GM18502 (cell line): Measurements from ENCODE around the gene DLGAP5.

Source experiments
- ATAC-seq: cut with Tn5 transposase; IDR thresholded peaks from one replicate; pipeline ENCODE4 v1.9.1; 2021; ENCODE audit warnings: mild to moderate bottlenecking; ENCODE audit not compliant: unreplicated experiment, poor library complexity

The DLGAP5 gene

GRCh38 chr14:55191203-55192053 lies at the start of gene DLGAP5:
Gene DLGAP5 (minus strand): TSS chr14:55191585. CDS start chr14:55189179, 2,406 bp downstream.
- peak; percentile 97 for ATAC-seq

GRCh38 chr14:55240526-55241178 lies 49.3 kb upstream of the DLGAP5 start:
- no peak for ATAC-seq

GRCh38 chr14:55239320-55239719 lies 47.9 kb upstream of the DLGAP5 start:
- no peak for ATAC-seq

GRCh38 chr14:55238019-55238680 lies 46.8 kb upstream of the DLGAP5 start:
- no peak for ATAC-seq

GRCh38 chr14:55233591-55233990 lies 42.2 kb upstream of the DLGAP5 start:
- ATAC-seq = no peak

- ATAC-seq = no peak
Observed at GRCh38 chr14:55228261-55228660, 36.9 kb upstream of the DLGAP5 start.

- no peak for ATAC-seq
Observed at GRCh38 chr14:55223364-55223763, 32.0 kb upstream of the DLGAP5 start.

GRCh38 chr14:55221968-55222367 lies 30.6 kb upstream of the DLGAP5 start:
- ATAC-seq = no peak

GRCh38 chr14:55221186-55221585 lies 29.8 kb upstream of the DLGAP5 start:
- no peak for ATAC-seq

GRCh38 chr14:55220230-55220629 lies 28.8 kb upstream of the DLGAP5 start:
- ATAC-seq = no peak

- ATAC-seq = no peak
Observed at GRCh38 chr14:55212634-55213033, 21.2 kb upstream of the DLGAP5 start.

GRCh38 chr14:55207832-55208231 lies 16.4 kb upstream of the DLGAP5 start:
- no peak for ATAC-seq

- ATAC-seq = no peak
Observed at GRCh38 chr14:55206175-55206693, 14.8 kb upstream of the DLGAP5 start.

- no peak for ATAC-seq
Observed at GRCh38 chr14:55201219-55202101, 10.1 kb upstream of the DLGAP5 start.

GRCh38 chr14:55200651-55201050 lies 9.3 kb upstream of the DLGAP5 start:
- no peak for ATAC-seq

- ATAC-seq = no peak
Observed at GRCh38 chr14:55198749-55199148, 7.4 kb upstream of the DLGAP5 start.

- no peak for ATAC-seq
Observed at GRCh38 chr14:55194656-55195355, 3.4 kb upstream of the DLGAP5 start.

- no peak for ATAC-seq
Observed at GRCh38 chr14:55192054-55192621, 753 bp upstream of the DLGAP5 start.

GRCh38 chr14:55190906-55191202 lies 531 bp downstream of the DLGAP5 start:
- no peak for ATAC-seq
